GM21619 (cell line): ENCODE measurements around the gene DHRS4L2.
"Not testable (repeated sequence)": the region's sequence is repeated elsewhere in the genome, so short reads cannot be mapped to it uniquely, and the experiment has no call there.

ENCODE experiments used
- ATAC-seq: cut with Tn5 transposase; IDR thresholded peaks from one replicate; pipeline ENCODE4 v1.9.1; 2021; ENCODE audit not compliant: unreplicated experiment

Gene DHRS4L2

DNA sequence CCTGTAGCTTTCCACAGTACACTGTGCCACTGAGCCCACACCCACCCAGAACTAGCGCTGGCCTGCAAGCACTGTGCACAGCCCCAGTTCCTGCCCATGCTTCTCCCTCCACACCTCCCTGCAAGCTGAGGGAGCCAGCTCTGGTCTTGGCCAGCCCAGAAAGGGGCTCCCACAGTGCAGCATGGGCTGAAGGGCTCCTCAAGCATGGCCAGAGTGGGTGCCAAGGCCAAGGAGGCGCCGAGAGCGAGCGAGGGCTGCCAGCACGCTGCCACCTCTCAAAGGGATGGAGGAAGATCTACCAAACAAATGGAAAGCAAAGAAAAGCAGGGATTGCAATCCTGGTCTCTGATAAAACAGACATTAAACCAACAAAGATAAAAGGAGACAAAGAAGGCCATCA is 27.0 kb downstream of the DHRS4L2 start:
- not testable (repeated sequence) for ATAC-seq

DNA sequence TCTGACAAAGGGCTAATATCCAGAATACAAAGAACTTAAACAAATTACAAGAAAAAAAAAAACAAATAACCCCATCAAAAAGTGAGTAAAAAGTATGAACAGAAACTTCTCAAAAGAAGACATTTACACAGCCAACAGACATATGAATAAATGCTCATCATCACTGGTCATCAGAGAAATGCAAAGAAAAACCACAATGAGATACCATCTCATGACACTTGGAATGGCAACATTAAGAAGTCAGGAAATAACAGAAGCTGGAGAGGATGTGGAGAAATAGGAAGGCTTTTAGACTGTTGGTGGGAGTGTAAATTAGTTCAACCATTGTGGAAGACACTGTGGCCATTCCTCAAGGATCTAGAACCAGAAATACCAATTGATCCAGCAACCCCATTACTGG is 30.2 kb downstream of the DHRS4L2 start:
- not testable (repeated sequence) for ATAC-seq

DNA sequence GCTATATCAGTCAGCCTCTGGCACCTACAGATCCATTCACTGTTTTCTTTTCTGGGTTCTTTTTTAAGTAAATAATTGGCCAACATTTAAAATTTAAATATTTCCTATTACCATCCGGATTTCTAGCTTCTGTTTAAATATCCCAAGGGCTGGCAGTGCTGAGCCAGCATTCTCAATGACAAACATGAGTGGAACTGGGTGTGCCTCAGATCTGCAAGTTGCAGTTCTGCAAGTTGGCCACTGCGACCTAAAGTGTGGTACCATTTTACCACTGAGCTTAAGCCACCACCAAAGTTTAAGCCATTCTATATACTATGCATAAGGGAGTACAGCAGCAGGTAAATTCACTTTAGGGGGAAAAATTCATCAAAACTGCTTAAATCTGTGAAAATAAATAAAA is 31.2 kb downstream of the DHRS4L2 start:
- ATAC-seq: not testable (repeated sequence)

DNA sequence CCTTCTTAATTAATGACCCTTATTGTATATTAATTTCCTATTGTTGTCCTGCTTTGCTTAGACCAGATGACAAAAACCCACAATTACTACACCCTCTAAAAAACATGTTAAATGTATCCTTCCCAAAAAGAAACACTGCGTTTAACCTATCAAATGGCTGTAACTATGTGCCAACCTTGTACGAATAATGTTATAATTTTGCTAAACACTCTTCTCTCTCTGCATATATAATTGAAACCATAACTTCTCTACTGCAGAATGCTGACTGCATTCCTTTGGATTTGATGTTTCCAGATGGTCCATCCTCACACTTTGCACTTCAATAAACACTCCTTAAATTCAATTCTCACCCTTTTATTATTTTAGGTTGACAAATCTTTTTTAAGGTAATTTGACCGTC is 31.8 kb downstream of the DHRS4L2 start:
- ATAC-seq: not testable (repeated sequence)

DNA sequence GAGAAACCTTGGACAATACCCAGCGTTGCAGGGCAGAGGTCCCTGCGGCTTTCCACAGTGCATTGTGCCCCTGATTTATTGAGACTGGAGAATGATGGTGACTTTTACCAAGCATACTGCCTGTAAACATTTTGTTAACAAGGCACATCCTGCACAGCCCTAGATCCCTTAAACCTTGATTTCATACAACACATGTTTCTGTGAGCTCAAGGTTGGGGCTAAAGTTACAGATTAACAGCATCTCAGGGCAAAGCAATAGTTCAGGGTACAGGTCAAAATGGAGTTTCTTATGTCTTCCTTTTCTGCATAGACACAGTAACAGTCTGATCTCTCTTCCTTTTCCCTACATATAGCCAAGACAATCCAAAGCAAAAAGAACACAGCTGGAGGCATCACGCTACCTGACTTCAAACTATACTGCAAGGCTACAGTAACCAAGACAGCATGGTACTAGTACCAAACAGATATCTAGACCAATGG is 36.2 kb downstream of the DHRS4L2 start:
- ATAC-seq: not testable (repeated sequence)

DNA sequence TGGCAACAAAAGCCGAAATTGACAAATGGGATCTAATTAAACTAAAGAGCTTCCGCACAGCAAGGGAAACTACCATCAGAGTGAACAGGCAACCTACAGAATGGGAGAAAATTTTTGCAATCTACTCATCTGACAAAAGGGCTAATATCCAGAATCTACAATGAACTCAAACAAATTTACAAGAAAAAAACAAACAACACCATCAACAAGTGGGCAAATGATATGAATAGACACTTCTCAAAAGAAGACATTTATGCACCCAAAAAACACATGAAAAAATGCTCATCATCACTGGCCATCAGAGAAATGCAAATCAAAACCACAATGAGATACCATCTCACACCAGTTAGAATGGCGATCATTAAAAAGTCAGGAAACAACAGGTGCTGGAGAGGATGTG is 41.0 kb downstream of the DHRS4L2 start:
- not testable (repeated sequence) for ATAC-seq

DNA sequence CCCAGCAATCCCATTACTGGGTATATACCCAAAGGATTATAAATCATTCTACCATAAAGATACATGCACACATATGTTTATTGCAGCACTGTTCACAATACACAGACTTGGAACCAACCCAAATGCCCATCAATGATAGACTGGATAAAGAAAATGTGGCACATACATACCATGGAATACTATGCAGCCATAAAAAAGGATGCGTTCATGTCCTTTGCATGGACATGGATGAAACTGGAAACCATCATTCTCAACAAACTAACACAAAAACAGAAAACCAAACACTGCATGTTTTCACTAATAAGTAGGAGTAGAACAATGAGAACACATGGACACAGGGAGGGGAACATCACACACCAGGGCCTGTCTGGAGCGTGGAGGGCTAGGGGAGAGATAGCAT is 42.6 kb downstream of the DHRS4L2 start:
- not testable (repeated sequence) for ATAC-seq

DNA sequence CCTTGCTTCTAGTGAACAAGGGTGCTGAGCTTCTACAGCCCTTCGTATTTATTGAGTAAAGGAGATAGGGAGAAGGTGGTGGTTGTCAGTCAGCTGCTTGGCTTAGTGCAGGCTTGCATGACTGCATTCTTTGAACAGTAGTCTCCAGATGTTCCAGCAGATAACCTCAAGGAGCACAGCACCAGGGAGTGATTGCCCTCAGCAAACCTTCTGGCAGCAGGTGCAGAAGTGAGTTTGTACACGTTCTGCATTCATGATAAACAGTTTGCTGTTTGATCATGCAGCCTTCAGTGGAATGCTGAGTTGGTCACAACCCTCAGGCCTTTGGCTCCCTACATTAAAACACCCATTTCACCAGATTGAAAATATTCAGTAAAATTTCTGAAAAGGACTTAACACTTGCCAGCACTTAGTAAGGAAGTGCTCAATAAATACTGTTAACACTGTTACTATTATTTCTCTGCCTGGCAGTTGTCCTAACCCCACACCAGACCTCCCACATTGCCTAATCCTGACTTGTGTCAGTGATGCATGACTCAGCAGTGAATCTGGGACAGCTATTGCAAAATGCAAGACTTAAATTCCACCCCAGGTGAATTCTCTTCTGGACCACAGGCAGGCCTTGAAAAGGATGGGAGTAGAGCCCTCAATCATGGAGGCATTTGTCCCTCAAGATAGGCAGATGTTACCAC is 44.1 kb downstream of the DHRS4L2 start:
- no peak for ATAC-seq

DNA sequence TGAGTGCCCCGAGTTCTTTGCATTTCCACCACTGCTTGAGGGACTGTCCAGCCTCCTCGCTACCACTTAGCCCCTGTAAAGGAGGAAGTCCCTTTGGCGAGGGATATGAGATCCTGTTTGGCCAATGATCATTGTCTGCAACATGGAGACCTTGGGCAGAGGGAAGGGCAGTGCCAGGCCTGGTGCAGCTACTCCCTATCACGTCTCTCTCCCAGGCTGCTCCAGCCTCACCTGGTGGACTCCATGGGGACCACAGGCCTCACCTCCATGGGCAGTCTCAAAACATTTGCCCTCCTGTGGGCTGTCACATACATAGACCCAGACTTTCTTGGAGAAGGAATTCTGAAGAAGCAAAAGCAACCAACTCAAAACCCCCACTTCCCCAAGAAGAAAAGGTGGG is 47.0 kb downstream of the DHRS4L2 start:
- ATAC-seq: peak; percentile 3

DNA sequence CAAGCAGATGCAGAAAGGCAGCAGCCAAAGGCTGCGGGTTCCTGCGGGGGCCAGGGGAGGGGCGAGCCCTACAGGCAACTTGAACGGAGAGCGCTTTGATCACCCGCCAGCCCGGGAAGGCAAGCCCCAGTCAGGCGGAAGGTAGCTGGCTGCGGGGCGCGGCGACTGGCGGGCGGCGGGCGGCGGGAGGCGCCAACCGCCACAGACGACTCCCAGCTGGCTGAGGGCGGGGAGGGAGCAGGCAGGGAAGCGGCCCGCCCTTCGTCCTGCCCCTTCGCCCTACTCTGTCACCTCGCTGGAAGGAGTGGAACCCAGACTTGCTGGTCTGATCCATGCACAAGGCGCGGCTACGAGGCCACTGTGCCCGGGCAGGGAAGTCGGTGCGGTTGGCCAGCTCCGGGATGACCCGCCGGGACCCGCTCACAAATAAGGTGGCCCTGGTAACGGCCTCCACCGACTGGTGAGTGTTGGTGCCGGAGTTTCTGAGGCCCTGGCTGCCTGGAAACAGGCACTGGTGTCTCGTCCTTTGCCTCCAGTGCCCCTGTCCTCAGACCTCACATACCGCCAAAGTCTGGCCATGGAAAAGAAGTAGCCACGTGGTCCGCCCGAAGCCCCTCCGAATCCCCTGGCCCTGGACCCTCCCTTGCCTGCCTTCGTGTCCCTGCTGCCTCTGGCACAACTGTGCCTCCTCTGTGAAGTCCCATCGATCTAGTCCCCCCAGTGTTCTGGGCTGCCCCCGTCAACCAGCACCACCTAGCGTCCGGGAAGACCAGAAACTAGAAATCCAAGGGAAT is 47.6 kb downstream of the DHRS4L2 start:
- peak; percentile 68 for ATAC-seq

DNA sequence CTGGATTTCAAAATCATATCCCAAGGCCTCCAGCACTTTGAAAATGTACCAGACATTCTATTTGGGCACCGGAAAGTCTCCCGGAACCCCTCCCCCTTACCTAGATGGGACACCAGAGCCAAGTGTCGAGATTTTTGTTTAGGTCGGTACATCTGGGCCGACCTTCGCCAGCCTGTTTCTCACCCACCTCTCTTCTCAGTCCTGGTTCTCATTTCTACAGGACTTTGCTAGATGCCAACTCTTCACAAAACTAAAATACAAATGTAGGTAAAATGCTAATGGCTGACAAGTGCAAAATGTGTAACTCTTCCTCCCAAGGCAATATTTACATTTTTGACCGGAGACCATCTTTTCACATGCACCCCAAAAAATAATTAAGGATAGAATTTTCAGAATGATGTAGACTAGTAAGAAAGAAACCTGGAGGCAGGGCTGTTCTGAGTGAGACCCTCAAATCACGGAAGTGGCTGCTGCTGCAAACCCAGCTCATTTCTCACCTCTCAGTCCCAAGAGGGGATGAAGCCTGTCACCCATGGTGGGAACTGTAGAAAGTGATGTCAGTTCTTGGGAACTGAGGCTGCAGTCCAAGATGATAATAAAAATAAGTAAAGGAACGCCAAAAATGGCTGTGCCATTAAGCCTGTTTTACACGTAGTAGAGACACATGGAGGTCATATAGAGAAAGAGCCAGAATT is 48.4 kb downstream of the DHRS4L2 start:
- ATAC-seq: peak; percentile 15

DNA sequence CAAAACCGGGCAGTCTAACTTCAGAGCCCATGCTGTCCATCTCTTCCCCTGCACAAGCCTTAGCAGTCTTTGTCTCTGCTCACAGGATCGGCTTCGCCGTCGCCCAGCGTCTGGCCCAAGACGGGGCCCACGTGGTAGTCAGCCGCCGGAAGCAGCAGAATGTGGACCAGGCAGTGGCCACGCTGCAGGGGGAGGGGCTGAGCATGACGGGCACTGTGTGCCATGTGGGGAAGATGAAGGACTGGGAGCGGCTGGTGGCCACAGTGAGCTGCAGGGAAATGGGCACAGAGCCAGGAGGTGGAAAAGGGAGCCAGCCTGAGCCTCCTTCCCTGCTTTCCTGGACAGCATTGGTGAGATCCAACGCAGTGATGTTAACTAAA is 48.9 kb downstream of the DHRS4L2 start:
- ATAC-seq: no peak

DNA sequence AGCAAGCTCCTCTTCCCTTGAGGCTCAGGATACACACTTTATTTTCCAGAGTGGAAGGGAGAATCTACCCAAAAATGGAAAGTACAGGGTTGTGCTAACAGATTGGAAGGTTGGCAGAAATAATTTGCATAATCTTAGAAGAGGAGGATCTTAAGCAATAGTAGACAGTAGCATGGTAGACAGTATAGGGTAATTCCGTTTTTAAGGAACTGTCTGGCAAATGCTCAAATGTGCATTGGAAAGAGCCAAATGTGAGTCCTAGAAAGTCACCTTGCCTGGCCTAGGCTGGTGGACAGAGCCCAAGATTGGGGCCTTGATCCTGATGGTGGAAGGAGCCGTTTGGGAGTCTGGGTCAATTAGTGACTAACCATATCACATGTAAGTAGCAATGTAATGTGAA is 50.0 kb downstream of the DHRS4L2 start:
- ATAC-seq: no peak

DNA sequence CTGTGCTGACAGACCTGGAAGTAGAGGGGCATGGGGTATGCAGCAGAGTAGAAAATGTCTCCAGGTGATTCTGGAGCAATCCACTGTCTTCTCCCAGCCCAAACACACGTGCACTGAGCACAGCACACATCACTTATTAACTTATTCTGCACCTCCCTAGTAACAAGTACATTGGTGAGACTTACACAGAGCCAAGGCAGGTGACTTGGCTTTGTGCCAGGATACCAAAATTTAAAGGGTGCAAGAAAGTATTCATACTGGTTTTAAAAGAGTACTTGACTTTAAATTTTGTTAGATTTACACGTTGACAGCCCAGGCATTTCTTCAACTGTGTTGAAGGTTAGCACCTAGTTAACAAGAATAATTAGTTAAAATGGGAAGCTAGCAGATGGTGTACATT is 52.0 kb downstream of the DHRS4L2 start:
- ATAC-seq: no peak

DNA sequence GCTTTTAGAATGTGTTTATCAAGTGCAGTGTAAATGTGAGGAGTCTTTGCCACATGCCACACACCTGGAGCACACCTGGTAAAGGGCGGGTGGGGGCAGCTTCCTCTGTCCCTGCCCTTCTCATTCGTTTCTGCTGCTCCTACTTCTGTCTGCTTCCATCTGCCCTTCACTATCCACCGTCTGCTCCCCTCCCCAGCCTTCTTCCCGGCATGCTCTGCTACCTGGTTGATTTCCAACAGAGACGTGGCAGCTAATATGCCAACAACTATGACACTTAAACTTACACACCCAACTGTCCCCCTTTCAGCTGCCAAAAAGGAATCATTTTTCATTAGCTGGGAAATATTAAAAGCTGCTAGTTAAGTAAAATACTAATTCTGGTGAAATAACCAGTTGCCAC is 54.0 kb downstream of the DHRS4L2 start:
- no peak for ATAC-seq

DNA sequence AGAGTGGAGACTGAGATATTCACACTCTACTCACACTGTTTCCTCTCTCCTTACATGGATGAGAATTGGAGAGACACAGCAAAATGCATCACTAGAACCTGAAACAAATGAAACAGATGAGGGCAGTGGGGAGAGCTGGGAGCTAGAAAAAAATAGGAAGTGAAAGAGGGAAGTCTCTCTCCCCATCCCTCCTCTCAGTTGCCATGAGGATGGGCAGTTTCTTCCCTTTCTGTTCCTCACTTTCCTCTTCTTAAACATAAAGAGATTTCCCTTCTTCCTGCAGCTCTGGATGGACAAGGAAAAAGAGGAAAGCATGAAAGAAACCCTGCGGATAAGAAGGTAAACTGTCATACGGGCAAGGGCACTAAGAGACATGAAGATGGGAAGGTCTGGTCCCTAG is 60.3 kb downstream of the DHRS4L2 start:
- ATAC-seq: not testable (repeated sequence)

DNA sequence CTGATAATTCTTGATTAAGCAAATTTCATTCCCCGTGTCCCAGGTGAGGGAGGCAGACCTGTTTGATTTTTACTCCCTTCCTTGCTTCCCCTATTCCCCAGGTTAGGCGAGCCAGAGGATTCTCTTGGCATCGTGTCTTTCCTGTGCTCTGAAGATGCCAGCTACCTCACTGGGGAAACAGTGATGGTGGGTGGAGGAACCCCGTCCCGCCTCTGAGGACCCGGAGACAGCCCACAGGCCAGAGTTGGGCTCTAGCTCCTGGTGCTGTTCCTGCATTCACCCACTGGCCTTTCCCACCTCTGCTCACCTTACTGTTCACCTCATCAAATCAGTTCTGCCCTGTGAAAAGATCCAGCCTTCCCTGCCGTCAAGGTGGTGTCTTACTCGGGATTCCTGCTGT is 62.0 kb downstream of the DHRS4L2 start:
- not testable (repeated sequence) for ATAC-seq

DNA sequence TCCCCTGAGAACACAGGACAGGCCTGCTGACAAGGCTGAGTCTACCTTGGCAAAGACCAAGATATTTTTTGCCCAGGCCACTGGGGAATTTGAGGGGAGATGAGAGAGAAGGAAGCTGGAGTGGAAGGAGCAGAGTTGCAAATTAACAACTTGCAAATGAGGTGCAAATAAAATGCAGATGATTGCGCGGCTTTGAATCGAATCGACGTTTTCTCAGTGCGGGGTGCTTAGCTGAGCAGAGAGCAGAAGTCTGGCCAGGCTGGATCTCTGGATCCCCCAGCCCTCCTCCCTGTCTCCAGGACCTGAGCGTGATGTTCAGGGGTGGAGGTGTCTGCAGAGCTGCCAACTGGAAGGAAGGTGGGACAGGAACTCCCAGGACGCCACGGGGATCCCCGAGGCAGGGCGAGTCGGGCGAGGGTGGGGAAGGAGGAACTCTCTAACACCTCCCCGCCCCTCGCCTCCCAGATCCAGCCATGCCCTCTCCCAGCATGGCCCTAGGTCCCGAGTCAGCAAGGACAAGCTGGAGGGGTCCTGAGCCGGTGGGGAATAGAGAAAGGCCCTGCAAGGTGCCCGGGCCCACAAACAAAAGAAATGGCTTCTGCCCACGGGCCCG is 62.6 kb downstream of the DHRS4L2 start:
- ATAC-seq: no peak

DNA sequence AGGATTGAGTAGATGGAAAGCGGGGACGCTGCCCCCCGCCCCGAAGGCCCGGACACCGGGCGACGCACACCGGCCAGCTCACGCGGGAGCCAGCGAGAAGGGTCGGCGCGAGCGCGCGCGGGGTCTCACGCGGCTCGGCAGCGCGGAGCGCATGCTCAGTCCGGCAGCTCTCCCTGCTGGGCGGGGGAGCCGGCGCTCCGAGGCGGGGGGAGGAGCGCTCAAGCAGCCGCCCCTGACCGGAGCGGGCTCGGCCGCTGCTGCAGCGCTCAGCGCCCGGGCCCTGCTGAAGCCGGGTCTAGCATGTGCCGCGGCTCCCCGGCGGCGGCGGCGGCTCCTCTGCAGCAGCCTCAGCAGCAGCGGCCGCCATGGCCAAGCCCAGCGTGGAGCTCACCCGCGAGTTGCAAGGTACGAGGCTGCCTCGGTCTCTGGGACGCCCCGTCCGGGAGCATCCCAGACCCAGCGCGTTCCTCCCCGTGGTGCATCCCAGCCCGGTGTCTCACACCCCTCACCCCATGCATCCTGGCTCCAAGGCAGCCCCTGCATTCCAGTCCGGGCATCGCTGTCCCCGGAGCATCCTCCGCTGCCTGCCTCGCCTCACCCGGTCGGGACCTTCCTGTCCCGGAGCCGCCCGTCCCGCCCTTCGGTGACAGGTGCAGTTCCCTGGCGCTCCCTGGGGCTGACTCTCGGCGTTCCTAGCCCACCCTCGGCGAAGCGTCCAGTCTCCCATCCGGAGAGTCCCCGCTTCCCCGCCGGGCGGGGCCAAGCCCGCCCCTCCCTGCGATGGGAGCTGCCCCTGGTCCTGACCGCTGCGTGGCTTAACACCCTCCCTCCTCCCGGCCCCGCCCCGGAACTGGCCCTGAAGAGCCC is 63.3 kb downstream of the DHRS4L2 start, which contains the start of gene CARMIL3:
CARMIL3 (plus strand) TSS at position 221 of the 867 bp plus-strand sequence; CDS start at position 366, 145 bp downstream.
- peak; percentile 75 for ATAC-seq
